H9 (cell line): Measurements from ENCODE around the gene PHACTR2. TPM values are rescaled to one million over a fixed set of nuclear protein-coding genes. Genes with fewer than 3 reads are reported as not detected.
"Not testable (repeated sequence)": the region's sequence is repeated elsewhere in the genome, so short reads cannot be mapped to it uniquely, and the experiment has no call there.

ENCODE experiments used
- DNase-seq: peaks from one replicate; pipeline ENCODE4 v3.0.0-alpha.2; 2017
- H2AFZ ChIP-seq: one replicate; pipeline ENCODE4 v1.6.1; 2013; ENCODE audit warnings: mild to moderate bottlenecking, low read length, control low read depth, moderate library complexity
- H2AK5ac ChIP-seq: 2 replicates; pipeline ENCODE4 v1.6.1; 2013; ENCODE audit warnings: low read length, control low read depth, mixed read lengths; ENCODE audit not compliant: insufficient read length
- H2BK120ac ChIP-seq: one replicate; pipeline ENCODE4 v1.6.1; 2013; ENCODE audit warnings: low read depth, mild to moderate bottlenecking, low read length, control low read depth, inconsistent platforms; ENCODE audit not compliant: poor library complexity, severe bottlenecking
- H2BK12ac ChIP-seq: 2 replicates; pipeline ENCODE4 v1.6.1; 2013; ENCODE audit warnings: low read length, control low read depth, mixed read lengths, low read depth; ENCODE audit not compliant: insufficient read length
- H2BK15ac ChIP-seq: 2 replicates; pipeline ENCODE4 v1.6.1; 2013; ENCODE audit warnings: low read depth, low read length, control low read depth
- H2BK20ac ChIP-seq: one replicate; pipeline ENCODE4 v1.6.1; 2013; ENCODE audit warnings: low read depth, mild to moderate bottlenecking, low read length, control low read depth, inconsistent platforms; ENCODE audit not compliant: poor library complexity, severe bottlenecking
- H2BK5ac ChIP-seq: 2 replicates; pipeline ENCODE4 v1.6.1; 2013; ENCODE audit warnings: low read length, control low read depth, mixed read lengths; ENCODE audit not compliant: insufficient read length
- H3K14ac ChIP-seq: 2 replicates; pipeline ENCODE4 v1.6.1; 2013; ENCODE audit warnings: low read length, control low read depth; ENCODE audit not compliant: insufficient read depth
- H3K18ac ChIP-seq: 2 replicates; pipeline ENCODE4 v1.6.1; 2013; ENCODE audit warnings: low read depth, mild to moderate bottlenecking, mixed read lengths, low read length, control low read depth; ENCODE audit not compliant: insufficient read length
- H3K23ac ChIP-seq: 2 replicates; pipeline ENCODE4 v1.6.1; 2013; ENCODE audit warnings: low read length, control low read depth, mixed read lengths, low read depth; ENCODE audit not compliant: insufficient read length
- H3K23me2 ChIP-seq: 2 replicates; pipeline ENCODE4 v1.6.1; 2013; ENCODE audit warnings: low read depth, mild to moderate bottlenecking, mixed read lengths, low read length, control low read depth; ENCODE audit not compliant: insufficient read length, poor library complexity, severe bottlenecking
- H3K27ac ChIP-seq: 2 replicates; pipeline ENCODE4 v1.5.1; 2013; ENCODE audit warnings: low read length, control low read depth, mixed read lengths, low read depth; ENCODE audit not compliant: insufficient read length
- H3K27me3 ChIP-seq: 2 replicates; pipeline ENCODE4 v1.6.1; 2013; ENCODE audit warnings: low read length, control low read depth, inconsistent platforms; ENCODE audit not compliant: insufficient read depth
- H3K4ac ChIP-seq: 2 replicates; pipeline ENCODE4 v1.6.1; 2013; ENCODE audit warnings: low read depth, mild to moderate bottlenecking, control low read depth, inconsistent platforms, low read length, moderate library complexity
- H3K4me1 ChIP-seq: 2 replicates; pipeline ENCODE4 v1.6.1; 2013; ENCODE audit warnings: low read length, control low read depth, inconsistent platforms; ENCODE audit not compliant: insufficient read depth
- H3K4me2 ChIP-seq: 2 replicates; pipeline ENCODE4 v1.6.1; 2013; ENCODE audit warnings: low read length, control low read depth, mixed read lengths; ENCODE audit not compliant: insufficient read length, insufficient read depth
- H3K56ac ChIP-seq: 2 replicates; pipeline ENCODE4 v1.6.1; 2013; ENCODE audit warnings: low read depth, mild to moderate bottlenecking, mixed read lengths, low read length, control low read depth; ENCODE audit not compliant: insufficient read length
- H3K79me1 ChIP-seq: 2 replicates; pipeline ENCODE4 v1.6.1; 2013; ENCODE audit warnings: low read depth, mild to moderate bottlenecking, moderate library complexity, low read length, control low read depth, inconsistent platforms; ENCODE audit not compliant: insufficient read depth, poor library complexity, severe bottlenecking
- H3K79me2 ChIP-seq: 2 replicates; pipeline ENCODE4 v1.6.1; 2013; ENCODE audit warnings: low read length, control low read depth, inconsistent platforms; ENCODE audit not compliant: insufficient read depth
- H3K9ac ChIP-seq: 2 replicates; pipeline ENCODE4 v1.6.1; 2013; ENCODE audit warnings: low read length, control low read depth, mixed read lengths; ENCODE audit not compliant: insufficient read length; ENCODE audit errors: extremely low read depth
- H3K9me3 ChIP-seq: one replicate; pipeline ENCODE4 v1.6.1; 2013; ENCODE audit warnings: low read depth, low read length, inconsistent platforms; ENCODE audit not compliant: control insufficient read depth
- H3T11ph ChIP-seq: one replicate; pipeline ENCODE4 v1.6.1; 2013; ENCODE audit warnings: mild to moderate bottlenecking, low read length, control low read depth, inconsistent platforms
- H4K20me1 ChIP-seq: one replicate; pipeline ENCODE4 v1.6.1; 2013; ENCODE audit not compliant: control insufficient read depth, insufficient read length, insufficient read depth
- H4K5ac ChIP-seq: 2 replicates; pipeline ENCODE4 v1.6.1; 2013; ENCODE audit warnings: low read depth, mild to moderate bottlenecking, mixed read lengths, low read length, control low read depth; ENCODE audit not compliant: insufficient read length
- H4K8ac ChIP-seq: replicated peaks from 2 replicates; pipeline ENCODE4 v1.6.1; 2013; ENCODE audit warnings: low read length, control low read depth, mixed read lengths, low read depth; ENCODE audit not compliant: insufficient read length
- H4K91ac ChIP-seq: 2 replicates; pipeline ENCODE4 v1.6.1; 2013; ENCODE audit warnings: low read depth, mild to moderate bottlenecking, moderate library complexity, mixed read lengths, low read length, control low read depth; ENCODE audit not compliant: insufficient read length
- H3K27ac Mint-ChIP-seq, 3 experiments: 2 replicates in 2 of 3; 3 replicates in 1 of 3; pipeline ENCODE4 v1.8.0; 2020 to 2021; ENCODE audit warnings: mixed read lengths in 3 of 3, mild to moderate bottlenecking in 1 of 3, moderate library complexity in 1 of 3
- H3K27me3 Mint-ChIP-seq: 2 replicates; pipeline ENCODE4 v1.8.0; 2021; ENCODE audit warnings: low read depth, mild to moderate bottlenecking, moderate library complexity, mixed read lengths
- H3K36me3 Mint-ChIP-seq, 3 experiments: 2 replicates in 2 of 3; 3 replicates in 1 of 3; pipeline ENCODE4 v1.8.0; 2020 to 2021; ENCODE audit warnings: low read depth in 3 of 3, mixed read lengths in 3 of 3; ENCODE audit not compliant: insufficient read depth in 1 of 3
- H3K4me1 Mint-ChIP-seq, 2 experiments: 2 replicates each; pipeline ENCODE4 v1.8.0; 2020; ENCODE audit warnings: mixed read lengths in 2 of 2
- H3K4me3 Mint-ChIP-seq, 2 experiments: 2 replicates in 1 of 2; 3 replicates in 1 of 2; pipeline ENCODE4 v1.8.0; 2020 to 2021; ENCODE audit warnings: mild to moderate bottlenecking in 2 of 2, mixed read lengths in 2 of 2, moderate library complexity in 1 of 2
- H3K9me3 Mint-ChIP-seq, 2 experiments: 2 replicates in 1 of 2; 3 replicates in 1 of 2; pipeline ENCODE4 v1.8.0; 2020; ENCODE audit warnings: mild to moderate bottlenecking in 2 of 2, mixed read lengths in 2 of 2, moderate library complexity in 1 of 2
- WGBS: extraction: QIAGEN DNeasy Blood & Tissue Kit; methylation state at CpG from one replicate; pipeline ENCODE4 v1.1.7; 2013; ENCODE audit warnings: missing lambda C conversion rate, low lambda C conversion rate, mixed read lengths; ENCODE audit not compliant: insufficient read length; ENCODE audit errors: extremely low coverage; 5-methylcytosine and 5-hydroxymethylcytosine counted together
- total RNA-seq: library from RNA; stranded (reverse); gene quantifications from 2 replicates; pipeline ENCODE4 v1.2.1, GENCODE V29; 2021

PHACTR2 gene
- total RNA-seq, 1 experiment from 2014 or later, result 131 TPM

- H3K56ac ChIP-seq, H3K4me3 Mint-ChIP-seq, H2BK120ac ChIP-seq, H4K91ac ChIP-seq, H3K18ac ChIP-seq, H3K27me3 ChIP-seq, H3K79me1 ChIP-seq, H4K5ac ChIP-seq, H3K4me2 ChIP-seq, H4K20me1 ChIP-seq, H2BK15ac ChIP-seq, H3K79me2 ChIP-seq, H3K9me3 ChIP-seq, H3K27me3 Mint-ChIP-seq, H3K23me2 ChIP-seq, H2AFZ ChIP-seq, H3K4ac ChIP-seq, H2BK20ac ChIP-seq, H3K23ac ChIP-seq, H2BK12ac ChIP-seq, H2BK5ac ChIP-seq, H3K27ac Mint-ChIP-seq, H3K4me1 ChIP-seq, H2AK5ac ChIP-seq, H3K9ac ChIP-seq, H3T11ph ChIP-seq, H4K8ac ChIP-seq, DNase-seq, H3K14ac ChIP-seq, H3K27ac ChIP-seq: not testable (repeated sequence)
- peaks cover 75 to 100% (median 98%) of the 10 kb centered on the region in 3 experiments for H3K36me3 Mint-ChIP-seq
- WGBS, result no CpG with 5 or more reads among the region's 1 CpG
- H3K4me1 Mint-ChIP-seq, result peaks cover 12 to 13% of the 10 kb centered on the region in 2 experiments
- H3K9me3 Mint-ChIP-seq, result peaks cover 9 to 10% of the 10 kb centered on the region in 2 experiments; a peak in 4 of 5 replicates
Measured at GRCh38 chr6:143855057-143855456, 177.3 kb downstream of the PHACTR2 start.

- not testable (repeated sequence) for H3K23me2 ChIP-seq, H2BK20ac ChIP-seq, H3K56ac ChIP-seq
Measured at GRCh38 chr6:143856762-143857161, 179.0 kb downstream of the PHACTR2 start.

More at GRCh38 chr6:143856762-143857161, 179.0 kb downstream of the PHACTR2 start:
- not testable (repeated sequence) for H3K27me3 Mint-ChIP-seq, H3K79me2 ChIP-seq, H3T11ph ChIP-seq, H3K14ac ChIP-seq, H3K23ac ChIP-seq, H3K79me1 ChIP-seq, H3K4me2 ChIP-seq, H3K27ac ChIP-seq, H3K4me1 ChIP-seq, DNase-seq, H3K4ac ChIP-seq, H3K18ac ChIP-seq, H2BK5ac ChIP-seq, H4K8ac ChIP-seq, H4K20me1 ChIP-seq, H2AFZ ChIP-seq, H3K9me3 ChIP-seq, H4K5ac ChIP-seq, H2BK120ac ChIP-seq, H3K27me3 ChIP-seq, H3K9me3 Mint-ChIP-seq, H4K91ac ChIP-seq, H3K9ac ChIP-seq, H2BK15ac ChIP-seq, H2AK5ac ChIP-seq, H2BK12ac ChIP-seq, H3K27ac Mint-ChIP-seq, H3K4me3 Mint-ChIP-seq
- H3K36me3 Mint-ChIP-seq, result peaks cover 68 to 98% (median 95%) of the 10 kb centered on the region in 3 experiments
- WGBS, result no CpG with 5 or more reads among the region's 6 CpGs
- H3K4me1 Mint-ChIP-seq, result peaks cover 15 to 16% of the 10 kb centered on the region in 2 experiments
